Heart left ventricle (tissue), 16 donors: ENCODE results near the gene XCL1. TPM values are rescaled to one million over a fixed set of nuclear protein-coding genes. Genes with fewer than 3 reads are reported as not detected.

Source experiments
- ATAC-seq, 4 donors: fragments of 200-7000 bp; cut with Tn5 transposase; one replicate each; pipeline ENCODE4 v1.9.1; 2020 to 2022; ENCODE audit warnings: moderate library complexity in 4 of 4, mild to moderate bottlenecking in 3 of 4, moderate number of reproducible peaks in 1 of 4
- DNase-seq, 5 donors: peaks; one replicate each; pipeline ENCODE4 v3.0.0-alpha.2; 2020
- H3K27ac ChIP-seq, 12 donors: fragments of 200-600 bp; sonication (generic) in 4 of 12; one replicate each; pipeline versions ENCODE4 v1.5.0 to v1.8.0; 2016 to 2022; ENCODE audit warnings: mild to moderate bottlenecking in 2 of 12
- H3K27me3 ChIP-seq, 9 donors: fragments of 200-600 bp; sonication (generic) in 2 of 9; one replicate each; pipeline versions ENCODE4 v1.5.1 to v1.8.0; 2016 to 2022; ENCODE audit warnings: mild to moderate bottlenecking in 3 of 9
- H3K36me3 ChIP-seq, 9 donors: fragments of 200-600 bp; sonication (generic) in 2 of 9; one replicate each; pipeline versions ENCODE4 v1.5.0 to v1.8.0; 2018 to 2022; ENCODE audit warnings: mild to moderate bottlenecking in 2 of 9
- H3K4me1 ChIP-seq, 12 donors: fragments of 200-600 bp; sonication (generic) in 4 of 12; one replicate each; pipeline versions ENCODE4 v1.5.0 to v1.8.0; 2016 to 2022; ENCODE audit warnings: mild to moderate bottlenecking in 3 of 12
- H3K4me3 ChIP-seq, 12 donors: fragments of 200-600 bp; sonication (generic) in 4 of 12; one replicate each; pipeline versions ENCODE4 v1.5.0 to v1.8.0; 2017 to 2022; ENCODE audit warnings: mild to moderate bottlenecking in 9 of 12, moderate library complexity in 4 of 12
- H3K9me3 ChIP-seq, 12 donors: fragments of 200-600 bp; sonication (generic) in 4 of 12; one replicate each; pipeline versions ENCODE4 v1.5.0 to v1.8.0; 2016 to 2022; ENCODE audit warnings: mild to moderate bottlenecking in 1 of 12
- CTCF ChIP-seq, 12 donors: fragments of 200-600 bp; sonication (generic) in 4 of 12; IDR thresholded peaks; one replicate each; pipeline versions ENCODE4 v1.5.0 to v1.8.0; 2018 to 2022; ENCODE audit warnings: antibody characterized with exemption in 12 of 12, mild to moderate bottlenecking in 5 of 12
- POLR2A ChIP-seq, 2 donors: fragments of 450-650 bp; IDR thresholded peaks; one replicate each; pipeline ENCODE4 v1.6.1; 2017; ENCODE audit warnings: antibody characterized with exemption in 2 of 2, mild to moderate bottlenecking in 2 of 2, moderate library complexity in 2 of 2
- WGBS, 4 donors: extraction: QIAGEN DNeasy Blood & Tissue Kit in 2 of 4; methylation state at CpG; one replicate each; pipeline versions ENCODE4 v1.1.5 to v1.1.7; 2013 to 2018; 5-methylcytosine and 5-hydroxymethylcytosine counted together
- intact Hi-C, 10 donors: fragments of 100-400 bp; cut with DNase I; formaldehyde crosslinking; loops; one replicate each; pipeline versions ENCODE4 v1.11.1 to v1.14.2; 2022
- polyA plus RNA-seq, 2 donors: library from polyadenylated mRNA; stranded (reverse); fragments of 200-250 nt; gene quantifications; one replicate each; pipeline ENCODE4 v1.2.3, GENCODE V29; 2013
- total RNA-seq, 9 donors: library from RNA; depleted of rRNA in 2 of 9; stranded (reverse); fragments of >200 nt in 2 of 9; fragmentation: NEBNext Ultra II Directional in 3 of 9; extraction: Animal tissue kit (Norgen Biotek cat#: 25700) in 3 of 9; gene quantifications; one replicate each; pipeline versions ENCODE4 v1.1.0 to v1.2.4, GENCODE V29; 2016 to 2023
- donor health status: ischemic (EF 13 %, LVEDD 7.1; RV severe dilation, severe dysfunction).
- donor health status: healthy with polysubstance abuse.
- donor health status: DM: no; HTN: yes; CAD: no.
- donor health status: DM: no; HTN: no; CAD: no.
- donor health status: ischemic (EF 25% LVEDD 6.9; RV normal size, moderate dysfunction).
- donor health status: ischemic (EF 25% LVEDD 5.7; RV mildly dilated, moderate dysfunction).
- donor health status: healthy.
- donor health status: DM: yes; HTN: yes; CAD: no.
- donor health status: ischemic (EF 35%, LVEDD 5.7; RV mildly dilated, moderate dysfunction).
- donor health status: nonischemic (EF 11% LVEDD 7.7; RV severe dilation, severe dysfunction).
- donor health status: DM: yes; HTN: yes; CAD: no.
- donor health status: PGD.
- donor health status: ischemic (EF 29% LVEDD 5.4; RV normal size, mild dysfunction).
- donor health status: nonischemic (EF 23%, LVEDD 6.1; RV moderate dilation, normal function).

Gene XCL1
- total and polyA plus RNA-seq, 11 donors: 0.14 to 2.3 (median 0.91) TPM; not detected in 5

- H3K27ac ChIP-seq: peak overlapping the region in 8 of 12 donors; percentile 29 to 64 (median 42)
- H3K36me3 ChIP-seq: no peaks in the 10 kb centered on the region
- H3K9me3 ChIP-seq: no peaks in the 10 kb centered on the region
- peak overlapping the region in 3 of 12 donors; percentile 5 to 19 (median 14) for H3K4me3 ChIP-seq
- DNase-seq (peak; percentile 49 to 64 (median 64)), ATAC-seq (peak; percentile 37 to 66 (median 64))
- TF ChIP-seq POLR2A (IDR thresholded peaks at IDR 0.05) (no peak), CTCF (IDR thresholded peaks at IDR 0.05) (no peak)
- intact Hi-C loops: loop anchor here in 8 of 10 donors (5.0 to 10.0 kb wide), 5 partner anchors 264 to 936 kb away; partner anchors contain the start of gene ATP1B1 (in 1 of the 8)
- peaks cover 0 to 34% (median 14%) of the 10 kb centered on the region in 12 donors for H3K4me1 ChIP-seq
- H3K27me3 ChIP-seq: no peaks in the 10 kb centered on the region
- 57 to 69% (median 65%) methylated on average over 18 to 20 of the region's 20 CpGs for WGBS, 4 donors
Measured at GRCh38 chr1:168608796-168609715, 32.7 kb downstream of the XCL1 start.

GRCh38 chr1:168609741-168610510 lies 33.5 kb downstream of the XCL1 start:
- no peaks in the 10 kb centered on the region for H3K9me3 ChIP-seq
- DNase-seq: no peak
- no peaks in the 10 kb centered on the region for H3K36me3 ChIP-seq
- H3K27ac ChIP-seq: peak overlapping the region in 5 of 12 donors; percentile 31 to 64 (median 39)
- no peaks in the 10 kb centered on the region for H3K27me3 ChIP-seq
- H3K4me3 ChIP-seq: peak overlapping the region in 2 of 12 donors; percentile 5 to 14
- TF ChIP-seq POLR2A (IDR thresholded peaks at IDR 0.05): no peak
- TF ChIP-seq CTCF (IDR thresholded peaks at IDR 0.05): no peak
- intact Hi-C loops: loop anchor here in 8 of 10 donors (5.0 to 10.0 kb wide), 7 partner anchors 265 to 935 kb away; partner anchors contain the start of gene ATP1B1 (in 3 of the 8)
- peaks cover 0 to 41% (median 18%) of the 10 kb centered on the region in 12 donors for H3K4me1 ChIP-seq
- ATAC-seq: no peak
- 70 to 80% (median 73%) methylated on average over 10 of the region's 10 CpGs for WGBS, 4 donors

GRCh38 chr1:168613038-168613451 lies 36.6 kb downstream of the XCL1 start:
- intact Hi-C loops: loop anchor here in 3 of 10 donors (5.0 to 10.0 kb wide), 3 partner anchors 492 to 502 kb away; partner anchors contain the start of gene ATP1B1 (in 2 of the 3)

More at GRCh38 chr1:168613038-168613451, 36.6 kb downstream of the XCL1 start:
- DNase-seq (no peak), ATAC-seq (peak in 1 of 4 donors; percentile 9)
- H3K9me3 ChIP-seq: no peaks in the 10 kb centered on the region
- no peak for TF ChIP-seq POLR2A (IDR thresholded peaks at IDR 0.05)
- TF ChIP-seq CTCF (IDR thresholded peaks at IDR 0.05): no peak
- peak overlapping the region in 8 of 12 donors; percentile 29 to 73 (median 45) for H3K27ac ChIP-seq
- H3K27me3 ChIP-seq: no peaks in the 10 kb centered on the region
- WGBS, 4 donors: 29 to 58% (median 39%) methylated on average over 1 of the region's 1 CpG
- no peak overlapping the region for H3K4me3 ChIP-seq
- H3K4me1 ChIP-seq: peaks cover 0 to 38% (median 18%) of the 10 kb centered on the region in 12 donors
- no peaks in the 10 kb centered on the region for H3K36me3 ChIP-seq
